Mesendoderm (in vitro differentiated cells): ENCODE data around the gene CASP4.

Source experiments
- DNase-seq: peaks from one replicate; pipeline ENCODE4 v3.0.0; 2013
- H2AK5ac ChIP-seq: 2 replicates; pipeline ENCODE4 v1.6.1; 2013; ENCODE audit warnings: low read length, inconsistent platforms
- H2BK120ac ChIP-seq: 2 replicates; pipeline ENCODE4 v1.6.1; 2013; ENCODE audit warnings: low read depth, mild to moderate bottlenecking, low read length, moderate library complexity, mixed read lengths
- H2BK15ac ChIP-seq: replicated peaks from 2 replicates; pipeline ENCODE4 v1.6.1; 2013; ENCODE audit warnings: low read depth, mild to moderate bottlenecking, moderate library complexity
- H2BK5ac ChIP-seq: 2 replicates; pipeline ENCODE4 v1.6.1; 2013; ENCODE audit warnings: low read length, inconsistent platforms
- H3K18ac ChIP-seq: 2 replicates; pipeline ENCODE4 v1.6.1; 2013; ENCODE audit warnings: mild to moderate bottlenecking, low read length, mixed read lengths
- H3K23ac ChIP-seq: one replicate; pipeline ENCODE4 v1.6.1; 2013; ENCODE audit warnings: low read length
- H3K27ac ChIP-seq: 2 replicates; pipeline ENCODE4 v1.5.1; 2013; ENCODE audit warnings: low read depth, mild to moderate bottlenecking, inconsistent platforms, low read length, moderate library complexity
- H3K27me3 ChIP-seq: 2 replicates; pipeline ENCODE4 v1.6.1; 2013; ENCODE audit warnings: low read length, control low read depth, mild to moderate bottlenecking, inconsistent platforms; ENCODE audit not compliant: insufficient read depth, poor library complexity
- H3K36me3 ChIP-seq: 2 replicates; pipeline ENCODE4 v1.6.1; 2013; ENCODE audit warnings: low read length, inconsistent platforms; ENCODE audit not compliant: control insufficient read depth, insufficient read depth
- H3K4ac ChIP-seq: one replicate; pipeline ENCODE4 v1.6.1; 2013; ENCODE audit warnings: low read depth, mild to moderate bottlenecking, low read length, moderate library complexity
- H3K4me1 ChIP-seq: 2 replicates; pipeline ENCODE4 v1.6.1; 2013; ENCODE audit warnings: low read depth, low read length, inconsistent platforms; ENCODE audit not compliant: control insufficient read depth
- H3K4me2 ChIP-seq: 2 replicates; pipeline ENCODE4 v1.6.1; 2013; ENCODE audit warnings: low read length
- H3K4me3 ChIP-seq: 2 replicates; pipeline ENCODE4 v1.5.1; 2013; ENCODE audit warnings: mild to moderate bottlenecking, low read length
- H3K56ac ChIP-seq: one replicate; pipeline ENCODE4 v1.6.1; 2013; ENCODE audit warnings: low read length
- H3K79me1 ChIP-seq: 2 replicates; pipeline ENCODE4 v1.6.1; 2013; ENCODE audit warnings: low read length, inconsistent platforms
- H3K79me2 ChIP-seq: 2 replicates; pipeline ENCODE4 v1.6.1; 2013; ENCODE audit warnings: mild to moderate bottlenecking, low read length; ENCODE audit not compliant: control insufficient read depth, insufficient read depth
- H3K9ac ChIP-seq: 2 replicates; pipeline ENCODE4 v1.6.1; 2013; ENCODE audit warnings: low read length, inconsistent platforms
- H4K5ac ChIP-seq: one replicate; pipeline ENCODE4 v1.6.1; 2013; ENCODE audit warnings: low read length
- H4K8ac ChIP-seq: one replicate; pipeline ENCODE4 v1.6.1; 2013; ENCODE audit warnings: low read depth, mild to moderate bottlenecking, control low read depth, low read length, moderate library complexity
- WGBS: extraction: QIAGEN DNeasy Blood & Tissue Kit; methylation state at CpG from one replicate; pipeline ENCODE4 v1.1.7; 2013; ENCODE audit warnings: low lambda C conversion rate, missing lambda C conversion rate; ENCODE audit not compliant: insufficient coverage; ENCODE audit errors: extremely low coverage; 5-methylcytosine and 5-hydroxymethylcytosine counted together

The CASP4 gene

GRCh38 chr11:104967534-104968354 lies 630 bp downstream of the CASP4 start:
- no peak overlapping the region for H2BK15ac ChIP-seq
- no peak for DNase-seq
- no peak overlapping the region for H4K8ac ChIP-seq
- no peaks in the 10 kb centered on the region for H3K79me2 ChIP-seq
- H4K5ac ChIP-seq, result no peak overlapping the region
- H3K9ac ChIP-seq, result no peak overlapping the region
- no peak overlapping the region for H3K23ac ChIP-seq
- H3K4ac ChIP-seq, result no peak overlapping the region
- H3K27me3 ChIP-seq, result no peaks in the 10 kb centered on the region
- no peaks in the 10 kb centered on the region for H3K36me3 ChIP-seq
- no peaks in the 10 kb centered on the region for H3K79me1 ChIP-seq
- no peak overlapping the region for H3K18ac ChIP-seq
- no peak overlapping the region for H3K4me3 ChIP-seq
- H2BK5ac ChIP-seq, result no peak overlapping the region
- no peak overlapping the region for H2AK5ac ChIP-seq
- H3K56ac ChIP-seq, result no peak overlapping the region
- no CpG with 5 or more reads among the region's 11 CpGs for WGBS
- H3K4me1 ChIP-seq, result no peaks in the 10 kb centered on the region
- no peak overlapping the region for H3K4me2 ChIP-seq
- no peak overlapping the region for H3K27ac ChIP-seq
- H2BK120ac ChIP-seq, result no peak overlapping the region

- Histone ChIP-seq H3K56ac (no peak overlapping the region), H2AK5ac (no peak overlapping the region), H3K23ac (no peak overlapping the region), H4K5ac (no peak overlapping the region), H3K4me2 (no peak overlapping the region), H4K8ac (no peak overlapping the region), H3K9ac (no peak overlapping the region), H2BK15ac (no peak overlapping the region), H3K4me3 (no peak overlapping the region), H3K18ac (no peak overlapping the region), H3K27me3 (no peaks in the 10 kb centered on the region), H3K4ac (no peak overlapping the region), H3K4me1 (no peaks in the 10 kb centered on the region), H2BK120ac (no peak overlapping the region), H3K79me2 (no peaks in the 10 kb centered on the region), H2BK5ac (no peak overlapping the region), H3K36me3 (no peaks in the 10 kb centered on the region), H3K27ac (no peak overlapping the region), H3K79me1 (no peaks in the 10 kb centered on the region)
- no CpG with 5 or more reads among the region's 5 CpGs for WGBS
- no peak for DNase-seq
Observed at GRCh38 chr11:104965735-104966134, 2.6 kb downstream of the CASP4 start.

DNA sequence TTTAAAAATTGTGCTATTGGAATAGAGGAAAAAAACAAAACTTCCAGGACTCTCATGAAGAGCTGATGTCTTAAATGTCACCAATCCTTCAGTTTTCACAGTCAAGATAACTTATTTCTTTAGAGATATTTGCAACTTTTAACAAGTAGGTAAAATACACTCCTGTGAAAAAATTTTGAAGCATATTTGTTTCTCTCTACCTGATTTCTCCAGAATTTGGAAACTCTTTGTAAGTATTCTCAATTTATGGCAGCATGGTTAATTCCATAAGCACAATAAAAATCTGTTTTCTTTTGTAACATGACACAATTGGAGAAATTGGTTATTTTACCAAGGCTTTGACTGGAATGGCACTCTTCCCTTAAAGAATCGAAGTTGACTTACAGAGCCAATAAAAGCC lies 4.1 kb downstream of the CASP4 start:
- no CpG with 5 or more reads among the region's 1 CpG for WGBS
- H3K4me1 ChIP-seq, result no peaks in the 10 kb centered on the region

GRCh38 chr11:104962852-104963251 lies 5.5 kb downstream of the CASP4 start:
- H2BK15ac ChIP-seq, result no peak overlapping the region
- no peak overlapping the region for H3K4me2 ChIP-seq
- H3K36me3 ChIP-seq, result no peaks in the 10 kb centered on the region
- no peak overlapping the region for H2BK5ac ChIP-seq
- H3K18ac ChIP-seq, result no peak overlapping the region
- H4K5ac ChIP-seq, result no peak overlapping the region
- no peak overlapping the region for H3K9ac ChIP-seq
- no peak overlapping the region for H3K4ac ChIP-seq
- WGBS, result 100% methylated on average over 2 of the region's 3 CpGs
- no peak overlapping the region for H2AK5ac ChIP-seq
- H3K27me3 ChIP-seq, result no peaks in the 10 kb centered on the region
- H3K23ac ChIP-seq, result no peak overlapping the region
- H3K4me1 ChIP-seq, result no peaks in the 10 kb centered on the region
- no peaks in the 10 kb centered on the region for H3K79me2 ChIP-seq
- no peak overlapping the region for H3K4me3 ChIP-seq
- no peak for DNase-seq
- no peak overlapping the region for H4K8ac ChIP-seq
- H3K56ac ChIP-seq, result no peak overlapping the region
- H3K79me1 ChIP-seq, result no peaks in the 10 kb centered on the region
- H3K27ac ChIP-seq, result no peak overlapping the region
- no peak overlapping the region for H2BK120ac ChIP-seq

More for the DNA sequence above, 4.1 kb downstream of the CASP4 start:
- Histone ChIP-seq H3K4me3 (no peak overlapping the region), H2BK15ac (no peak overlapping the region), H4K5ac (no peak overlapping the region), H4K8ac (no peak overlapping the region), H3K4ac (no peak overlapping the region), H2BK5ac (no peak overlapping the region), H2AK5ac (no peak overlapping the region), H3K9ac (no peak overlapping the region), H3K27ac (no peak overlapping the region), H3K36me3 (no peaks in the 10 kb centered on the region), H3K79me1 (no peaks in the 10 kb centered on the region), H3K56ac (no peak overlapping the region), H2BK120ac (no peak overlapping the region), H3K18ac (no peak overlapping the region), H3K23ac (no peak overlapping the region), H3K27me3 (no peaks in the 10 kb centered on the region), H3K79me2 (no peaks in the 10 kb centered on the region), H3K4me2 (no peak overlapping the region)
- DNase-seq, result peak; percentile 13

- no peaks in the 10 kb centered on the region for H3K36me3 ChIP-seq
- H2AK5ac ChIP-seq, result no peak overlapping the region
- no peak for DNase-seq
- H4K8ac ChIP-seq, result no peak overlapping the region
- no peak overlapping the region for H3K18ac ChIP-seq
- no peaks in the 10 kb centered on the region for H3K79me2 ChIP-seq
- H4K5ac ChIP-seq, result no peak overlapping the region
- no peaks in the 10 kb centered on the region for H3K79me1 ChIP-seq
- no peak overlapping the region for H3K9ac ChIP-seq
- H3K23ac ChIP-seq, result no peak overlapping the region
- no peak overlapping the region for H3K4ac ChIP-seq
- no peaks in the 10 kb centered on the region for H3K4me1 ChIP-seq
- H3K27ac ChIP-seq, result no peak overlapping the region
- WGBS, result 100% methylated on average over 2 of the region's 3 CpGs
- H3K4me3 ChIP-seq, result no peak overlapping the region
- no peak overlapping the region for H3K56ac ChIP-seq
- H2BK5ac ChIP-seq, result no peak overlapping the region
- no peak overlapping the region for H2BK15ac ChIP-seq
- H3K27me3 ChIP-seq, result no peaks in the 10 kb centered on the region
- H2BK120ac ChIP-seq, result no peak overlapping the region
- H3K4me2 ChIP-seq, result no peak overlapping the region
Observed at GRCh38 chr11:104957280-104957679, 11.1 kb downstream of the CASP4 start.

DNA sequence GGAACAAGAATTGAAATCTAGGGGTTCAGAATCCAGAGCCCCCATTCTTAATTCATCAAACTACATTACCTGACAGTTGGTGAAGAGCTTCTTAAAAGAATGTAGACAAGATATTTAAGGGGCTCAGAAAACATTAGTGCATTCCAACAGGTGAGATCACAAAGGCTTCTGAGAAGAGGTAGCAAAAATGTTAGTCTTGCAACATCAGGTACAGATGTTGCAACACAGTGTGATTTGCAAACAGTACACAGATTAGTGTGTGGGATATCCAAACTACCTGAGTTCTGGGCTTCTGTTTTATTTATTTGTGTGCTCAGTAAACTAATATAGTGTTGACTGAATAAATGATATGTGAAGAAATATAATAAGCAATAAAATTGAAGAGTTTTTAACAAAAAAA lies 11.8 kb downstream of the CASP4 start:
- no peak overlapping the region for H3K4ac ChIP-seq
- H2BK15ac ChIP-seq, result no peak overlapping the region
- no peaks in the 10 kb centered on the region for H3K79me2 ChIP-seq
- no peak overlapping the region for H3K4me3 ChIP-seq
- no peak overlapping the region for H3K18ac ChIP-seq
- no peak overlapping the region for H3K23ac ChIP-seq
- H3K27ac ChIP-seq, result no peak overlapping the region
- H2BK120ac ChIP-seq, result no peak overlapping the region
- no peak overlapping the region for H4K8ac ChIP-seq
- H3K4me1 ChIP-seq, result no peaks in the 10 kb centered on the region
- H3K79me1 ChIP-seq, result no peaks in the 10 kb centered on the region
- H2AK5ac ChIP-seq, result no peak overlapping the region
- no peaks in the 10 kb centered on the region for H3K27me3 ChIP-seq
- H3K56ac ChIP-seq, result no peak overlapping the region
- no peak overlapping the region for H3K4me2 ChIP-seq
- H4K5ac ChIP-seq, result no peak overlapping the region
- no peak overlapping the region for H2BK5ac ChIP-seq
- H3K9ac ChIP-seq, result no peak overlapping the region
- DNase-seq, result peak; percentile 72
- H3K36me3 ChIP-seq, result no peaks in the 10 kb centered on the region
